Renal cortical epithelial cell (primary cell): Measurements from ENCODE around the gene TMEM219. TPM values are rescaled to one million over a fixed set of nuclear protein-coding genes. Genes with fewer than 3 reads are reported as not detected.

ENCODE experiments used
- DNase-seq: peaks from one replicate; pipeline ENCODE4 v3.0.0-alpha.2; 2011; ENCODE audit warnings: low read depth
- total RNA-seq: library from RNA; depleted of rRNA; stranded (reverse); fragments of >200 nt; gene quantifications from 2 replicates; pipeline ENCODE4 v1.2.3, GENCODE V29; 2014

TMEM219 gene
- total RNA-seq, 1 donor from 2014 or later, result 48.9 TPM

GRCh38 chr16:29994600-29995323 is 32.9 kb downstream of the TMEM219 start:
- peak; percentile 18 for DNase-seq

- DNase-seq, result peak; percentile 51
Observed at GRCh38 chr16:29995324-29995910, 33.5 kb downstream of the TMEM219 start, which contains the start of gene HIRIP3. HIRIP3 (minus strand) TSS chr16:29995617; CDS start chr16:29995605, 12 bp downstream.

GRCh38 chr16:29995911-29996765 is 34.3 kb downstream of the TMEM219 start, which contains the start of gene INO80E:
INO80E (plus strand) TSS chr16:29996241; CDS start chr16:29996311, 70 bp downstream.
- DNase-seq, result peak; percentile 85

GRCh38 chr16:29996766-29997250 is 34.9 kb downstream of the TMEM219 start:
- DNase-seq, result no peak

- DNase-seq, result no peak
Observed at GRCh38 chr16:29999605-30000004, 37.7 kb downstream of the TMEM219 start.

DNA sequence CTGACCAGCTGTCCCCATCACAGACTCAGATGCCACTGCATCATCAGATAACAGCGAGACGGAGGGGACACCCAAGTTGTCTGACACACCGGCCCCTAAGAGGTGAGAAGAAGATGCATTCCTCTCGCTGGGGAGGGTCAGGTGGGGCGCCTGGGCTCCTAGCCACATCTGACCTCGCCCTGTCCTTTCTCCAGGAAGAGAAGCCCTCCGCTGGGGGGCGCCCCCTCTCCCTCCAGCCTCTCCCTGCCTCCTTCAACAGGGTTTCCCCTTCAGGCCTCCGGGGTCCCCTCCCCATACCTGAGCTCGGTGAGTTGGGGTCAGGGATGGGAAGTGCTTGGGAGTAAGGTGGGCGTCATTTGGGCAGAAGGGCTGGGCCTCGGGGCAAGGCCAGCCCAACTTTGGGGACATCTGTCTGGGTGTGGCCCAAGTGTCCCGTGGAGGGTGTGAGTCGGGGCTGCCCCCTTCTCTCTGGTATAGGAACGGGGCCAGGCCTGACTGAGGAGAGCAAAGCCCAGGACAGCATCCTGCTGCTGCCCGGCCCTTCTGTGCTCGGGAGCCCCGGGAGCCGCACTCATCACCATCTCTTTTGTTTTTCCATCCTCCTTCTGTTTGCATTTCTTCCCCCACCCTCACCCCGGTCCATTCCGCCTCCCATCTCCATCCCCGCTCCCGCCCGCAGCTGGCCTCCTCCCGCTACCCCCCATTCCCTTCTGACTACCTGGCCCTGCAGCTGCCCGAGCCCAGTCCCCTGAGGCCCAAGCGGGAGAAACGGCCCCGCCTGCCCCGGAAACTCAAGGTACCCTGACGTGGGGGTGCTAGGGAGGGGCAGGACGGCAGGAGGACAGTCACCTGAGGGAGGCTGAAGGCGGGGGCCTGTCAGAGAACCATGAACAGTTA is 39.1 kb downstream of the TMEM219 start:
- DNase-seq, result no peak

GRCh38 chr16:30002614-30003346 is 40.9 kb downstream of the TMEM219 start:
- no peak for DNase-seq

DNA sequence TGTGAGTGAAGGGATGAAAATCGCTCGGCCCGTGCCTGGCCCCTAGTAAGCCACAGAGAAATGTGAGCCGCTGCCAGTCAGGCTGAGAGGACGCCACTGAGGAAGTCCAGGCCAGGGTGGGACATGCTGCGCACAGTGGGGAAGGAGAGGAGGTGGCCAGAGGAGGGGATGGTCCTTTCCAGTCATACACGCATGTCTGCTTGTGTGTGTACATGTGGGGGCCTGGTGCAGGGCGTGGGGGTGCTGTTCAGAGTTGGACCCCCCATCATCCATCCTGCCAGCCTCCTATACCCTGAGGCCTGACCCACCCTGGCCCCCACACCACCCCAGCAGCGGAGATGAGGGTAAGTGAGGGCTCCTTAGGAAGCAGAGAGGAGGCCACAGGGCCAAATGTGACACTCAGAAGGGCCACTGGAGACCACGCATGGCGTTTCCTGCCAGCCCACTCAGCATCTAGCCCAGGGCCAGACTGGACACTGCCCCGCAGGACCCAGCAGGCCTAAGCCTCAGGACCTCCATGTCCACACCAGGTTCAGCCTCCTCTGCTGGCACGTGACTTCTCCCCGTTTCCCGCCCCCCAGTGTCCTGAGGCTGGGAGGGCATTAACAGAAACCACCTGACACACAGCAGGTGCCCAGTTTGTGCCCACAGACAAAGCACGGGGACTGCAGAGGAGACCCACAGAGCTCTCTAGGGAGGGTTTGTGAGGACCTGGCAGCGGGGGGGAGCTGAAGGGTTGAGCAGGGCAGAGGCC is 42.0 kb downstream of the TMEM219 start:
- no peak for DNase-seq

- DNase-seq, result no peak
Observed at GRCh38 chr16:30004424-30004776, 42.5 kb downstream of the TMEM219 start.

DNA sequence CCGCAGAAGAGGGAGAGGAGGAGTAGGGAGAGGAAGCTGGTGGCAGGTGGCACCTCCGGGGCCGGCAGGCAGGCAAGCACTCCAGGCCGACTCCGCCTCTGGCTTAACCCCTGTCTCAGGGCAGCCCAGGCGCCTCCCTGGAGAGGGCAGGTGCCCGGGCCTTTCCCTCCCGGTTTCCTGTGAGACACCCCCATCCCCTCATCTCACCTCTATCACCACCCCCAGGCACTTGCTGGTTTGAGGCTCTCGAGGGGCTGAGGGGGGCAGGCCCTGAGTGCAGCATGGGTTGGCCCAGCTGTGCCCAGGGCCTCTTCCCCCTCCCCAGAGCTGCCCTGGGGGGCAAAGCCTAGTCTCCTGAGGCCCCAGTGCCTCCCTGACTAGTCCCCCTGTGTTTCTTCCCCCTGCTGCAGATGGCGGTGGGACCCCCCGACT is 42.9 kb downstream of the TMEM219 start:
- DNase-seq, result no peak

DNA sequence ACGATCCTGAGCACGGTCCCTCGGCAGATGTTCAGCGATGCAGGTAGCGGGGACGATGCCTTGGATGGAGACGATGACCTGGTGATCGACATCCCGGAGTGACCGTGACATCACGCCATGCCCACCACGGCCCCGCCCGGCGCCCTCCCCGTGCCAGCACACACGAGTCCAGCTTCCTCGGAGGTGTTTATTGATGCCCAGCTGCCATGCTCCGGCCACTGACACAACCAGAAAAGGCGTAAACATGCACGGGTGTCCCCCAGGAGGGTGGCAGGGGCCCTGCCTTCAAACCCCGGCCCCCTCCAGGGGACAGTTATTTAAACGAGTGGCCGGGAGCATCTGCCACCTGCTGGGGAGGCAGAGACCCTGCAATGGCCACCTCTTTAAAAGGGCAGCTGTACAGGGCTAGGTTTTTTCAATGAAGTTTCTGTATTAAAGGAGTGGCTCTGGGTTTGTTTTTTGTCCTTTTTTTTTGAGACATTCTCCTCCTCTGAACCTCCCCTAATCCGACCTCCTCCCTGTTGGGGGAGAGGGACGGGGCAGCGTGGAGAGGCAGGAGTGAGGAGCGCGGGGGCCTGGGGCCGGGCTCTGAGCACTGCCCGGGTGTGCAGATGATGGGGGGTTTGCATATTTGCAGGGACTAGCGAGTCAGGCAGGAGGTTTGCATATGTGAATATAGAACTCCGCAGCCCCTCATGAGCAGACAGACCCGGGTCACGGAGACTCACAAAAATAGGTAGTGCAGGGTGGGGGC is 43.6 kb downstream of the TMEM219 start:
- peak; percentile 15 for DNase-seq

GRCh38 chr16:30006095-30006473 is 44.2 kb downstream of the TMEM219 start:
- DNase-seq, result no peak

DNA sequence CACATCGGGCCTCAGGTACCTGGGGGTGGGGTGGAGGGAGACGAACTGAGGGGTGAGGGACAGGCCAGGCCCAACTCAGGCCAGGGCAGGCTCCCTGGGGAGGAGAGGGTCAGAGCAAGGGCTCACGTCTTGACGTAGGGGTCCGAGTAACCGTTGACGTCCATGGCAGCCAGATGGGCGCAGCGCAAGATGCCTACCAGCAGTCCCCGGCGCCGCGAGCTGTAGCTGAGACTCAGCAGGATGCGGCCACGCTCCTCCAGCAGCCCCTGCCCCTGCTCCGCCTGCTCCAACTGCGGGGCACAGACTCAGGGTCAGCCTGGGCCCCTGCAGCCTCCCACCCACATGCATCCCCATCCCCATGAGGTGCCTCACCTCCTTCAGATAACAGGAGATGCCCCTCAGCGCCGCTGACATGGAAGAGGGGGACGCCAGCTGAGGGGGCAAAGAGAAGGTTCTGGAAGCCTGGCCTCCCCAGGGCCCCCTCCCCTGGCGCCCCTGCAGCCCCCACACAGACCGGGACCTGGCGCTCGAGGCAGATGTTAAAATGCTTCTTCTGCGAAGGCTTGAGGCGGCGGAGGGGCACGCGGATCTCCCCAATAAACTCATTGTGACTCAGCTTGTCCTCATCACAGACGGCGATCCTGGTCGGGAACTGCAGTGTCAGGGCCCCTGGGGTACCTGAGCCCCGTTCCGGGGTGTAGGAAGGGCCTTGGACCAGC is 44.9 kb downstream of the TMEM219 start:
- DNase-seq, result no peak

DNA sequence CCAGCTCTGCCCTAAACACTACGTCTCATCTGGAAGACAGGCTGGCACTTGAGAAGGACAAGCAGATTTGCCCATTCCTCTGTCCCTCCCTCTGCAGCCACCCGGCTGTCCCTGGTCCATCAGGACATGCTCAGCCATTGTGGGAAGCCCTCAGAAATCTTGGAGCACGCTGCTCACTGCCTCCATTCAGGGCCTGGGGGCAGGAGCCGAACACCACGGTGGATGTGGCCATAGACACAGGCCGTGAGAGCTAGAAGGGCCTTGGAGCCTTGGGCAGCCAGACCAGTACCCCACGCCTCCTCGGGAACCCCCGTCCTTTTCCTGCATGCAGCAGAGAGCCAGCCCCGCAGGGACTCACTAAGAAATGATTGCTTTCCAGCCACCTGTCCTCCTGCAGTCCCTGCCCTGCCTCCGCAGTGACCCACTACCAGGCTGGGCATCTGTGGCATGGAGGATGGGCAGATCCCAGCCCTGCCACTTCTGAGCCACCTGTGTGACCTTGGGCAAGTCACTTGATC is 45.6 kb downstream of the TMEM219 start:
- no peak for DNase-seq

- DNase-seq, result no peak
Observed at GRCh38 chr16:30009085-30009862, 47.4 kb downstream of the TMEM219 start.

- DNase-seq, result no peak
Observed at GRCh38 chr16:30009990-30010843, 48.3 kb downstream of the TMEM219 start.
